Activated T-cell treated with anti-CD3 and anti-CD28 coated beads, Interleukin-2, amount 50 U/mL, for 48 hours (primary cell): ENCODE data around the gene NFATC2IP.
"Not testable (repeated sequence)": the region's sequence is repeated elsewhere in the genome, so short reads cannot be mapped to it uniquely, and the experiment has no call there.

Source experiments
- DNase-seq, 2 experiments: peaks; one replicate each; pipeline ENCODE4 v3.0.0-alpha.2; 2020

The NFATC2IP gene

DNA sequence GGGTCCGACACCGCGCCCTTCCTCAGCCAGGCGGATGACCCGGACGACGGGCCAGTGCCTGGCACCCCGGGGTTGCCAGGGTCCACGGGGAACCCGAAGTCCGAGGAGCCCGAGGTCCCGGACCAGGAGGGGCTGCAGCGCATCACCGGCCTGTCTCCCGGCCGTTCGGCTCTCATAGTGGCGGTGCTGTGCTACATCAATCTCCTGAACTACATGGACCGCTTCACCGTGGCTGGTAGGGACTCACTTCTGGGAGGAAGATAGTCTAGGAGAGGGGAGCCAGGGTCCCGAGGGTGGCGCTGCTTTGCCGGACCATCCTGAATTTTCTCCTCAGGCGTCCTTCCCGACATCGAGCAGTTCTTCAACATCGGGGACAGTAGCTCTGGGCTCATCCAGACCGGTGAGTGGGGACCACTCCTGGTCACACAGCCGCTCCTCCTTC lies 24.4 kb downstream of the NFATC2IP start:
- DNase-seq, result no peak

DNA sequence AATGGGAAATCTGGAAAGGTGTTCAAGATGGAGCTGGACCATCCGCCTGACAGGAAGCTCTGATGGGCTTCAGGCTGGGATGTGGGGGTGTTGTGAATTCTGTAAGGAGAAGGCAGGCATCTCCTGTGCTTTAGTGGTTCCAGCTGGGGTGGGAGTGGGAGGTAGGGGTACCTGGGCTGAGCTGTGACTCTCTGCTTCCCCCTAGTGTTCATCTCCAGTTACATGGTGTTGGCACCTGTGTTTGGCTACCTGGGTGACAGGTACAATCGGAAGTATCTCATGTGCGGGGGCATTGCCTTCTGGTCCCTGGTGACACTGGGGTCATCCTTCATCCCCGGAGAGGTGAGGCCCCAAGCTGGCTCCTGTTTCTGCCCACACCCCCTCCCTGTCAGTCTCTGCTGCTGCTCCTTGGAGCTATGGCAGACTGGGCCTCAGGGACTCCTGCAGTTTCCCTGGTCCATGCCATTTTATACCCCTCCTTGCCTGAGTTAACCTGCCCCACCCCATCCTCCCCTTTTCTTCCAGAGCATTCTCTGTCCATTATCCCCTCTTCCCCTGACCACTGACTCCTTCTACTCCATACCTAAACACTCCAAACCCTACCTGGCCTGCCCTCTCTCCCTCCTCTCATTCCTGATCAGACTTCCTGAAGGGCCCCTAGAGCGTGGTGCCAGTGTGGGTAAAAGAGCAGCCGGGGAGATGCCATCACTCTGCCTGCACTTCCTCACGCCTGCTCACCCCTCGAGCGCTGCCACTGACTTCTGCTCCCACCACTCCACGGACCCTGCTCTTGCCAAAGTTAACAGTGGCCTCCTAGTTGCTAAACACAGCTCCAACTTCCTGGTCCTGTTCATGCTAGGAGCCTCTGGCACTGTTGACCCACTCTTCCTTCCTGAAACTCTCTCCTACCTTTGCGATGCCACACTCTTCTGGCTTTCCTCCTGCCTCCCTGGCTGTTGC lies 27.2 kb downstream of the NFATC2IP start:
- no peak for DNase-seq

DNA sequence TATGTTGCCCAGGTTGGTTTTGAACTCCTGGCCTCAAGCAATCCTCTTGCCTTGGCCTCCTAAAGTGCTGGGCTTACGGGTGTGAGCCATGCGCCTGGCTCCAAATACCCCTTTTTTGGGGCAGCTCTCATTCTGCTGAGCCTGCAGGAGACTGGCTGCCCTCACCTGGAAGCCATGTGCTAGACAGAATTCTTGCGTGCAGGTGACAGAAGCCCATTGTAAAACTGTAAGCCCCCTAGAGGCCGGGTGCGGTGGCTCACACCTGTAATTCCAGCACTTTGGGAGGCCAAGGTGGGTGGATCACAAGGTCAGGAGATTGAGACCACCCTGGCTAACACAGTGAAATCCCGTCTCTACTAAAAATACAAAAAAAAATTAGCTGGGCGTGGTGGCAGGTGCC lies 29.6 kb downstream of the NFATC2IP start:
- DNase-seq, result not testable (repeated sequence)

DNA sequence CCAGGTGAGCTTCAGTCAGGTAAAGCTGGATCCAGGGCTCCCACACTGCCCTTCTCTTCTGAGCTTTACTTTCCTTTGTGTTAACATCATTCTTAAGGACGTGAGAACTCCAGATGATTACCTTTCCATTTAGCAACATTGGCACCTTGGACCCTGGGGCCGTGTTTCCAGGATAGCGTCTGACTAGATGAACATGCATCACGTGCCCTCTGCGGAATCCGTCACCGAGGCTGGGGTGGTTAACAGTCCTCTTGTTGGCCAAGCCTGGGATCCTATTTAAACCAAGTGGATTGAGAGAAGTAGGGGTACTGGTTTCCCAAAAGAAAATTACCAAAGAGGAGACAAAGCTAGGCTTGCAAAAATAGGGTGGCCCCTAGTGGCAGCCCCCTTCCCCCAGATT lies 30.2 kb downstream of the NFATC2IP start:
- no peak for DNase-seq

DNA sequence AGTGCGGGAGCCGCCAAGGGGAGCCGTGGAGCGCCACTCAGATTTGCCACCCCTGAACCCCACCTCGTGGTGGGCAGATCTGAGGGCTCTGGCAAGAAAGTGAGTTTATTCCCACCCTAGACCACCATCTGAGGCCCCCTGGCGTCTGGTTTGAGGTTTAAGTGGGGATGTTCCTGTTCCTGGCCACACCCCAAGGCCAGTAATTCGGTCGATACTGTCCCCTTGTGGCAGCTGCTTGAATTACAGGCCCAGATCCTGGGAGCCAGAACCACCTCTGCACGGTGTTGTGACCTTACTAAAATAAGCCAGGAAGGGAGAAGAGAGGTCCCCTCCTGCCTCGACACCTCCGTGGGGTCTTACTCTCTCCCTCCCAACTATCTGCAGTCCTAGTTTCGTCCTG lies 30.8 kb downstream of the NFATC2IP start:
- peak; percentile 85 for DNase-seq

DNA sequence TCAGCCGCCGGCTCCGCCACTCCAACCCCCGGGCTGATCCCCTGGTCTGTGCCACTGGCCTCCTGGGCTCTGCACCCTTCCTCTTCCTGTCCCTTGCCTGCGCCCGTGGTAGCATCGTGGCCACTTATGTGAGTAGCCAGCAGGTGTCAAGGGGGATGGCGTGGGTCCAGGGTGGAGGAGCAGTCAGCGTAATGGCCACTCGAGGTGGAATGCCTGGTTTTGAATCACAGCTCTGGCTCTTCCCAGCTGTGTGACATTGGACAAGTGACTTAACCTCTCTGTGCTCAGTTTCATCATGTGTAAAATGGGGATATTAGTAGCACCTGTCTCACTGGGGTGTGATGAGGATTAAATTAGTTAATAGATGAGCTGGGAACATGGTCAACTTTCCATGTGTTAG lies 31.7 kb downstream of the NFATC2IP start:
- DNase-seq, result no peak

DNA sequence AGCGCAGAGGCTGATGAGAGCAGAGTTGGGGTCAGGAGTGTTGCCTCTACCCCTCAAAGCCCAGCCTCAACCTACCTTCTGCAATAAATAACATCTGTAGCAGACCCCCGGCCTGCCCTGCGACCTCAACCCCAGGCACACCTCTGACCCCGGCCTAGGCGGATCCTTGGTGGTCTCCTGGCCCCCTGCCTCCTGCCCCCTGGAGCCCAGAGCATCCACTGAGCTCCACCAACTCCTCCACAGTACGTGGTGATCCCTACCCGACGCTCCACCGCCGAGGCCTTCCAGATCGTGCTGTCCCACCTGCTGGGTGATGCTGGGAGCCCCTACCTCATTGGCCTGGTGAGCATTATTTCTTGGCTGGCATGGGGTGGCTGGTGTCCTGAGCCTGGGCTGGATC lies 32.2 kb downstream of the NFATC2IP start:
- no peak for DNase-seq

DNA sequence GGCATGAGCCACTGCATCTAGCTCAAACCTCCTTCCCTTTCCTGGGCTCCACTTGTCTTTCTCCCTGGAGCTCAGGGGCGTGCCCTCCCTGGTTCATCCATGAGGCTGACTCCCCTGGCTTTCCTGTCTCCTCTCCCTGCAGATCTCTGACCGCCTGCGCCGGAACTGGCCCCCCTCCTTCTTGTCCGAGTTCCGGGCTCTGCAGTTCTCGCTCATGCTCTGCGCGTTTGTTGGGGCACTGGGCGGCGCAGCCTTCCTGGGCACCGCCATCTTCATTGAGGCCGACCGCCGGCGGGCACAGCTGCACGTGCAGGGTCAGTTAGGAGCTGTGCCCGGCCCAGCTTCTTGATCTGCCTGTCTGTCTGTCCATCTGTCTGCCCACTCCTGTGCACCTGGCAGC lies 32.9 kb downstream of the NFATC2IP start:
- no peak for DNase-seq

DNA sequence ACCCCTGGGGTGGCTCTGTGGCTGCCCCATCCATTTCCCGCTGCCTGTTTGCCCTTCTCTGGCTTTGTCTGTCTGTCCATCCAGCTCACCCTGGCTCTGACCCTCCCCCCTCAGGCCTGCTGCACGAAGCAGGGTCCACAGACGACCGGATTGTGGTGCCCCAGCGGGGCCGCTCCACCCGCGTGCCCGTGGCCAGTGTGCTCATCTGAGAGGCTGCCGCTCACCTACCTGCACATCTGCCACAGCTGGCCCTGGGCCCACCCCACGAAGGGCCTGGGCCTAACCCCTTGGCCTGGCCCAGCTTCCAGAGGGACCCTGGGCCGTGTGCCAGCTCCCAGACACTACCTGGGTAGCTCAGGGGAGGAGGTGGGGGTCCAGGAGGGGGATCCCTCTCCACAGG lies 33.4 kb downstream of the NFATC2IP start:
- DNase-seq, result no peak

DNA sequence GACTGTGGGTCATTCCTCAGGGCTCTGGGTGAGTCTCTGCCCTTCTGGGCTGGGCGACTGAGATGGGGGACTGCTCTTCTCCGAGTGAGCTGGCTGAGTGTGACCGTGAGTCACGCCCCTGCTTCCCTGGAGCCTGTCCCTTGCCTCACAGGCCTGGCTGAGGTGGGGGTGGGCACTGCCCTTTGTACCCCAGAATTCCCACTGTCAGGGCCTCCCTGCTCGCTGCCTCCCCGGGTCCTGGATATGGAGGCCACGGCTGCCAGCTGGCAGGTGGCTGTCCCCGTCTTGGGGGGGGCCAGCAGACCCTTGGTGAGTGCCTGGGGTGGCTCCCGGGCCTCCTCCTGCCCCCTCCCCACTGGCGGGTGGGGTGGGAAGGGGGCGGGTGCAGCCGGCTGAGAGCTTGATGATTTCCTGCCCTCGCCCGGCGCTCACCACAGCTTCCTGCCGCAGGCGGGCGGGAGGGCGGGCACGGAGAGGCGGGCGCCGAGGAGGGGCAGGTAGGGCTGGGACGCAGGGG lies 33.9 kb downstream of the NFATC2IP start, which contains the start of gene LAT:
Gene LAT, plus strand, starts transcription at position 434 of the 517 bp plus-strand sequence. CDS start 366 bp downstream, outside the sequence.
- DNase-seq, result peak; percentile 82 to 84

DNA sequence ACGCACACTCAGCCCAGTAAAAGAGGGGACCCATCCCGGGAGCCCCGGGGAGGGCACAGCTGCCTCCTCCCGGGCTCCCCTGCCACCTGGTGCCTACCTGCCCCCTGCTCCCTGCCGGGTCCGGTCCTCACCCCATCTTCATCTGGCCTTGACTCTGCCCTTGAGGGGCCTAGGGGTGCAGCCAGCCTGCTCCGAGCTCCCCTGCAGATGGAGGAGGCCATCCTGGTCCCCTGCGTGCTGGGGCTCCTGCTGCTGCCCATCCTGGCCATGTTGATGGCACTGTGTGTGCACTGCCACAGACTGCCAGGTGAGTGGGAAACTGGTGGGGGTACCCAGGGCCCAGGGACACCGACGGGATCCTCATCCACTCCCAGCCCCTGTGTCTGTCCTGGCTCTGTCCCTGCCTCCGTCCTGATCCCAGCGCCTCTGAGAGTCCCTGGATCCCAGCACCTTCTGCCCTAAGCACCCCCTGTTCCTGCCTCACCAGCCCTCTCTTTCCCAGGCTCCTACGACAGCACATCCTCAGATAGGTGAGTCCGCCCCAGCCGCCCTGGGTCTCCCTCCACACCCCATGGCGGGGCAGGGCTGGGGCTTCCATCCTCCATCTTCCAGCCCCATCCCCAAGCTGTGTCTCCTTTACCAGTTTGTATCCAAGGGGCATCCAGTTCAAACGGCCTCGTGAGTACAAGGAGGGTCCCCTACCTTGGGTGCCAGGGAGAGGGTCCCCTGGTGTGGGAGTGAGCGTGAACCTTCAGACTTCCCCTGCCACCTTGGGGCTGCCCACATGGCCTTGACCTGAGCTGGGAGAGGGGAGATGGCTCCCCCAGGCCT lies 34.7 kb downstream of the NFATC2IP start:
- peak; percentile 56 to 57 for DNase-seq

DNA sequence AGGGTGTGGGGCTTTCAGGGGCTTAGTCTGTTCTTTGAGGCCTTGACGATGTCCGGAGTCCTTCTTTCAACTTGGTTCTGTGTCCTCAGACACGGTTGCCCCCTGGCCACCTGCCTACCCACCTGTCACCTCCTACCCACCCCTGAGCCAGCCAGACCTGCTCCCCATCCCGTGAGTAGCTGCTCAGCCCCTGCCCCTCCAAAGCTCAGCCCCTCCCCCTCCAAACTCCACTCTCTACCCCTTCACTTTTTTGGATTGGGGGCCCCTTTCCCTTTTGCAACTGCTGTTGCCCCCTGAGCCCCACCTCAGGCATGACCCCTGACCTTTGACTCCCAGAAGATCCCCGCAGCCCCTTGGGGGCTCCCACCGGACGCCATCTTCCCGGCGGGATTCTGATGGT lies 35.3 kb downstream of the NFATC2IP start:
- DNase-seq, result peak in 1 of 2 experiments; percentile 36

DNA sequence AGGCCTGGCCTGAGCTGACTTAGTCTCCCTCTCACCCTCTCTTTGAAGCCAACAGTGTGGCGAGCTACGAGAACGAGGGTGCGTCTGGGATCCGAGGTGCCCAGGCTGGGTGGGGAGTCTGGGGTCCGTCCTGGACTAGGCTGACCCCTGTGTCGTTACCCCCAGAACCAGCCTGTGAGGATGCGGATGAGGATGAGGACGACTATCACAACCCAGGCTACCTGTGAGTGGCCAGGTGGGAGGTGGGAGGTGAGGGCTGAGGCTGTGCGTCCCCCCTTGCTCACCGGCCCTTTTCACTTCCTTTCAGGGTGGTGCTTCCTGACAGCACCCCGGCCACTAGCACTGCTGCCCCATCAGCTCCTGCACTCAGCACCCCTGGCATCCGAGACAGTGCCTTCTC lies 35.8 kb downstream of the NFATC2IP start:
- DNase-seq, result peak; percentile 48 to 56

DNA sequence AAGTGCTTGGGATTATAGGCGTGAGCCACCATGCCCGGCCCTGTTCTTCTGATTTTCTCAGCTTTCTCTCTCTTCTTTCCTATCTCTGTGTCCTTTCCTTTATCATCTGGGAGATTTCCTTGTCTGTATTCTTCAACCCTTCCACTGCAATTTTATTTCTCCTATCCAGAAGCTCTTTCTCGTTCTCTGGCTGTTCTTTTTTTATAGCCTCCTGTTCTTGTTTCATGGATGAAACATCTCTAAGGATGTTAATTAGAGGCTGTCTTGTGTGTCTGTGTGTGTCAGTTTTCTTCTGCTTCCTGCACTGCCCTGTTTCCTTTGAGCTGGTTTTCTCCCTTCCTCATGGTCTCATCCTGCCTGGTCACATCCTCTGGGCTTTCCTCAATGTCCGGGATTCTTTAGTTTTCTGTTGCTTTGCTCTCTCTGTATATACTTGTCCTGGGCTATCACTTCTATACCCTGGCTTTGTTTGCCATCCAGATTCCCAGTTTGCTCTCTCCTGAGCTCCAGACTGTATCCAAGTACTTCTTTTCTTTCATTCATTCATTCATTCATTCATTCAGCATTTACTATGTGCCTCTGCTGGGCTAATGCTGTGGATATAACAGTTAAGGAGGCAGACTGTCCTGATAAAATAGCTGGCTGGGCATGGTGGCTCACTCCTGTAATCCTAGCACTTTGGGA lies 36.6 kb downstream of the NFATC2IP start:
- no peak for DNase-seq

DNA sequence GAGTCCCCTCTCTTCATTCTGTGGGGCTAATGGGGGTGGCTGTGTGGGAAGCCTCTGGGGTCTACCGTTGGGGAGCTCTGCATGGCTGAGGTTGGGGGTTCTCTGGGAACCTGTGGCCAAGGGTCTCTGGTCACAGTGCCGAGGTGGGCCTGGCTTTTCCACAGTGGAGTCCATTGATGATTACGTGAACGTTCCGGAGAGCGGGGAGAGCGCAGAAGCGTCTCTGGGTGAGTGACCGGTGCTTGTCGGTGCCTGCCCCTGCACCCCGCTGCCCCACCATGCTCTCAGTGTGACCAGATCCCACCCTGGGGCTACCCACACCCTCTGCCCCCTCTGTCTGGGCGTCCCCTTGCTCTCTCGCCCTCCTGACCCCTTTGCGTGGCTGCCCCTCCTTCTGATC lies 38.6 kb downstream of the NFATC2IP start:
- no peak for DNase-seq

DNA sequence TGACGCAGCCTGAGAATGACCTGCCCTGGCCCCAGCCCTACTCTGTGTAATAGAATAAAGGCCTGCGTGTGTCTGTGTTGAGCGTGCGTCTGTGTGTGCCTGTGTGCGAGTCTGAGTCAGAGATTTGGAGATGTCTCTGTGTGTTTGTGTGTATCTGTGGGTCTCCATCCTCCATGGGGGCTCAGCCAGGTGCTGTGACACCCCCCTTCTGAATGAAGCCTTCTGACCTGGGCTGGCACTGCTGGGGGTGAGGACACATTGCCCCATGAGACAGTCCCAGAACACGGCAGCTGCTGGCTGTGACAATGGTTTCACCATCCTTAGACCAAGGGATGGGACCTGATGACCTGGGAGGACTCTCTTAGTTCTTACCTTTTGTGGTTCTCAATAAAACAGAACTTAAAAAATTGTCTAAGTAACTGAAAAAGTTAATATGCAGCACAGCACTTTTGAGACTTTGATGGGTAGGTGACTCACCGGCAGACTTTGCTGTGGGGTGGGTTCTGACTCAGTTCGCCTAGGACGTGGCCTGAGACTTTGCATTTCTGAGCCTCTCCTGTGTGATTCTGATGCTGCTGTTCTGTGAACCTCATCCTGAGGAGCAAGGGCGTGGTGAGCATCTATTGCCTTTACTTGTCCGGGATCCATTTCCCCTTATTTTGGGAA lies 39.8 kb downstream of the NFATC2IP start:
- DNase-seq, result peak; percentile 74 to 82

DNA sequence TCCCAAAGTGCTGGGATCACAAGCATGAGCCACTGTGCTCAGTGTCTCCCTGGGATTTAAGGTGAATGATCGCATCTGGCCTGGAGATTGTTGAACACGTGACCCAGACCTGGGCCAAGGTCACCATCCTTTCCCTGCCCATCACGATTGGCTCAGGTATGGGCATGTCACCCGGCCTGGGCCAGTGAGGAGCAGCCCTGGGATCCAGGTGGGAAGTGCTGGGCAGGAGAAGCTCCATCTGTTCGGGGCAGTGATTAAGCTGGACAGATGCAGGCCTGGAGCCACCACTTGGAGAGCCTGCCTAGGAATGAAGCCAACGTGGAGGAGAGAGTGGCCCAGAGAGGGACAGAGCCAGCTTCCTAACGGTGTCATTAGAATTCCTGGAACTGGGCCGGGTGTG lies 41.0 kb downstream of the NFATC2IP start:
- no peak for DNase-seq

DNA sequence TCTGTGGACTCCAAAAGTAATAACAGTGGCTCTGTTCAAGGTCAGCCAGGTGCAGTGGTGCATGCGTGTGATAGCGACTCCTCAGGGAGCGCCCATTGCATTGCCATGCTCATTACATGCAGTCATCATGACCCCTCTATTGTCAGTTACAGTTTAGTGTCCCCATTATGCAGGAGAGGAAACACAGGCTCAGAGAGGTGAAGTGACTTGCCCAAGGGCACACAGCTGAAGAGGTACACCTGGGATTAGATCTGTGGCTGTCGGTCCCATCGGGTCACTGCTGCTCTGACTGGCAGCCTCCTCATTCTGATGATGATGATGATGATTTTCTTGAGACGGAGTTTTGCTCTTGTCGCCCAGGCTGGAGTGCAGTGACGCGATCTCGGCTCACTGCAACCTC lies 41.8 kb downstream of the NFATC2IP start:
- DNase-seq, result no peak

DNA sequence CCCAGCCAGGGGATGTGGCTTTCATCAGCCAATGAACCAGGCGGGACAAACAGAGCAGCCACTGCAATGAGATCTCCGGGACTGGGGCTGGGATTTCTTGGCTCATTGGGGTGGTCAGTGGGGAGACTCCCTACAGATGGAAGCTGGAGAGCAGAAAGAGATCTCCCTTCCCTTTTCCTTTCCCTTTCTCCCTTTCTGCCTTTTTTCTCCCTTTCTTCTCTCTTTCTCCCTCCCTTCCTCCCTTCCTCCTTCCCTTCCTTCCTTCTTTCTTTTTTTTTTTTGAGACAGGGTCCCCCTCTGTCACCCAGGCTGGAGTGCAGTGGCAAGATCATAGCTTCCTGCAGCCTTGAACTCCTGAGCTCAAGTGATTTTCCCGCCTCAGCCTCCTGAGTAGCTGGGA lies 48.1 kb downstream of the NFATC2IP start:
- DNase-seq, result no peak

DNA sequence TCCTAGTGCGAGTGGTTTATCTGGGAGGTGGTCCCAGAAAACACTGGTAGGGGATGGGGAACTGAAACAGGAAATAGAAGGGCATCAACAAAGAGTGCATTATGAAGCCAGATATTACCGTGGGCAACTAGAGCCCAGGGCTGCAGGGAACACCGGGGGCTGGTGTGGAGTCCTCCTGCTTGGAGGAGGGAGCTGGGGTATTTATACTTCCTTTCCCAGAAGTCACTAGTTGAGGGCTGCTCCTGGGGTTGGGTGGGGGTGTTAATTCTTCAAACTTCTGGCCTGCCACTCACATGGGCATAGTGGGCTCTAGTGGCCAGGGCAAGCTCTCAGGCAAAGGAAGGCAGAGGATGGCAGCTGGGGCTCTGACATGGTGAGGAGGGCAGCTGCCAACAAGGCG lies 48.8 kb downstream of the NFATC2IP start:
- no peak for DNase-seq

DNA sequence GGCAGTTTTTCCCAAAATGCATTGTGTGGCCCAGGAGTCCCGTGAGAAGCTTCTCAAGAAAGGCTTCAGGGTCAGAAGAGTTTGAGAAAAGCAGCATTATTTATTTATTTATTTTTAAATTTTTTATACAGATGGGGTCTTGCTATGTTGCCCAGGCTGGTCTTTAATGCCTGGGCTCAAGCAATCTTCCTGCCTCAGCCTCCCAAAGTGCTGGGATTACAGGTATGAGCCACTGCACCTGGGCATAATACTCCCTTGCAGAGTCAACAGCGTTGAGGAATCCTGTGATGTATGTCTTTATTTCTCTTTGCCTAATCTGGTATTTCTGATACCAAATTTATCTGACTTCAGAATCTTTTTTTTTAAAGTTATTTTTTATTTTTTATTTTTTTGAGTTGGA lies 49.3 kb downstream of the NFATC2IP start:
- no peak for DNase-seq

DNA sequence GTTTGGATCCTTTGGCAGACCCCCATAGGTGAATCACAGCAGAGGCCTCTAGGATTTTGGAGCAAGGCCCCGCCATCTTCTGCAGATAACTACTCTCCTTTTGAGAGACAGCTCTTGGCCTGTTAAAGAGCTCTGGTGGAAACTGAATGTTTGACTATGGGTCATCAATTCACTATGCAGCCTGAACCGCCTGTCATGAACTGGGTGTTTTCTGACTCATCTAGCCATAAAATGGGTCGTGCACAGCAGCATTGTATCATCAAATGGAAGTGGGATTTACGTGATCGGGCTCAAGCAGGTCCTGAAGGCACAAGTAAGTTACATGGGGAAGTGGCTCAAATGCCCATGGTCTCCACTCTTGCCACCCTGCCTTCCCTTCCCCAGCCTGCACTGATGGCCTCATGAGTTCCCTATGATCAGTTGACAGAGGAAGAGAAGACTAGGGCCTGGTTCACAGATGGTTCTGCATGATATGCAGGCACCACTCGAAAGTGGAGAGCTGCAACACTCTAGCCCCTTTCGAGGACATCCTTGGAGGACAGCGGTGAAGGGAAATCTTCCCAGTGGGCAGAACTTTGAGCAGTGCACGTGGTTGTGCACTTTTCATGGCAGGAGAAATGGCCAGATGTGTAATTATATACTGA lies 53.9 kb downstream of the NFATC2IP start:
- DNase-seq, result not testable (repeated sequence)
